Keratinocyte (primary cell): ENCODE measurements around the gene MAP3K20. TPM values are rescaled to one million over a fixed set of nuclear protein-coding genes. Genes with fewer than 3 reads are reported as not detected.

ENCODE experiments used
- DNase-seq: peaks from one replicate; pipeline ENCODE4 v3.0.0-alpha.2; 2011; ENCODE audit warnings: low read depth, missing footprints, low spot score
- FAIRE-seq: peaks from 2 replicates; lab custom pipeline; 2011; peaks lifted over from hg19 to GRCh38; lab: Jason Lieb, UNC
- H2AFZ ChIP-seq: 2 replicates; pipeline ENCODE4 v1.6.0; 2012; ENCODE audit warnings: low read length, control low read depth, inconsistent platforms; ENCODE audit not compliant: control insufficient read depth
- H3K27ac ChIP-seq: 2 replicates; pipeline ENCODE4 v1.5.1; 2011; ENCODE audit warnings: low read length; ENCODE audit not compliant: control insufficient read depth, insufficient read depth
- H3K27me3 ChIP-seq: 3 replicates; pipeline ENCODE4 v1.6.0; 2011; ENCODE audit warnings: low read length; ENCODE audit not compliant: control insufficient read depth, insufficient read depth; ENCODE audit errors: extremely low read depth
- H3K36me3 ChIP-seq, 2 experiments: 2 replicates in 1 of 2; 3 replicates in 1 of 2; pipeline ENCODE4 v1.5.1; 2011; ENCODE audit warnings: low read length in 2 of 2, mild to moderate bottlenecking in 1 of 2; ENCODE audit not compliant: control insufficient read depth in 2 of 2, insufficient read depth in 2 of 2; ENCODE audit errors: extremely low read depth in 1 of 2
- H3K4me1 ChIP-seq: 3 replicates; pipeline ENCODE4 v1.5.1; 2011; ENCODE audit warnings: low read length; ENCODE audit not compliant: control insufficient read depth, insufficient read depth; ENCODE audit errors: extremely low read depth
- H3K4me2 ChIP-seq: 3 replicates; pipeline ENCODE4 v1.6.0; 2011; ENCODE audit warnings: low read depth, low read length; ENCODE audit not compliant: control insufficient read depth, insufficient read depth; ENCODE audit errors: extremely low read depth
- H3K4me3 ChIP-seq, 3 experiments: fragments of 200-600 bp in 1 of 3; sonication (generic) in 1 of 3; 2 replicates in 2 of 3; 3 replicates in 1 of 3; pipeline ENCODE4 v1.5.1; 2011 to 2016; ENCODE audit warnings: low read length in 3 of 3, mild to moderate bottlenecking in 3 of 3, control low read depth in 2 of 3, inconsistent platforms in 1 of 3, low read depth in 1 of 3, mixed read lengths in 1 of 3, mixed run types in 1 of 3, moderate library complexity in 1 of 3; ENCODE audit not compliant: control insufficient read depth in 2 of 3, insufficient read depth in 2 of 3; ENCODE audit errors: extremely low read depth in 1 of 3
- H3K79me2 ChIP-seq: 2 replicates; pipeline ENCODE4 v1.6.0; 2012; ENCODE audit warnings: low read length; ENCODE audit not compliant: control insufficient read depth, insufficient read depth
- H3K9ac ChIP-seq: 3 replicates; pipeline ENCODE4 v1.6.0; 2011; ENCODE audit warnings: low read length; ENCODE audit not compliant: control insufficient read depth, insufficient read depth; ENCODE audit errors: extremely low read depth
- H3K9me1 ChIP-seq: 3 replicates; pipeline ENCODE4 v1.6.0; 2011; ENCODE audit warnings: low read length; ENCODE audit not compliant: control insufficient read depth, insufficient read depth; ENCODE audit errors: extremely low read depth
- H3K9me3 ChIP-seq: 2 replicates; pipeline ENCODE4 v1.5.1; 2012; ENCODE audit warnings: low read depth, low read length; ENCODE audit not compliant: control insufficient read depth
- H4K20me1 ChIP-seq: 3 replicates; pipeline ENCODE4 v1.6.0; 2011; ENCODE audit warnings: low read length; ENCODE audit not compliant: control insufficient read depth, insufficient read depth; ENCODE audit errors: extremely low read depth
- CTCF ChIP-seq, 3 experiments: IDR thresholded peaks in 1 of 3; conservative IDR thresholded peaks in 1 of 3; optimal IDR thresholded peaks in 1 of 3; 2 replicates in 2 of 3; 3 replicates in 1 of 3; pipeline versions ENCODE3 to v1.5.1; 2011; ENCODE audit warnings: low read length in 3 of 3, mild to moderate bottlenecking in 3 of 3, moderate library complexity in 2 of 3, control low read depth in 1 of 3, inconsistent platforms in 1 of 3; ENCODE audit not compliant: insufficient read depth in 2 of 3; ENCODE audit errors: extremely low read depth in 1 of 3
- EZH2 ChIP-seq: IDR thresholded peaks from one replicate; pipeline ENCODE4 v1.6.1; 2012; ENCODE audit warnings: inconsistent platforms, mild to moderate bottlenecking, low read length, moderate library complexity
- dilution Hi-C: fragments of 300-500 bp; cut with MboI; formaldehyde crosslinking; loops from one replicate; pipeline ENCODE4 v1.7.0; 2020; ENCODE audit warnings: low sequenced_read_pairs; ENCODE audit not compliant: extremely low pct_ligation_motif_present
- polyA plus RNA-seq, 5 experiments: library from polyadenylated mRNA; depleted of rRNA in 3 of 5; stranded (reverse) in 3 of 5; stranded (forward) in 1 of 5; unstranded in 1 of 5; fragments of >200 nt; gene quantifications; 1 replicate in 1 of 5; 2 replicates in 3 of 5; 3 replicates in 1 of 5; pipeline versions ENCODE4 v1.2.1 to v1.2.3, GENCODE V29; 2011 to 2012; ENCODE audit warnings: missing spikeins in 2 of 5, low read depth in 1 of 5, low replicate concordance in 1 of 5

Gene MAP3K20
- polyA plus RNA-seq, 1 donor (not counting 4 experiments of a cell fraction or from before 2014, with no cell fraction given): 31.7 TPM

GRCh38 chr2:173056705-173057364 lies 18.8 kb upstream of the MAP3K20 start:
- dilution Hi-C loops: no loop called here
- FAIRE-seq: no peak
- no peak overlapping the region for H3K27ac ChIP-seq

GRCh38 chr2:173058097-173058496 lies 17.5 kb upstream of the MAP3K20 start:
- H2AFZ ChIP-seq: no peak overlapping the region
- H3K36me3 ChIP-seq: no peaks in the 10 kb centered on the region
- H3K9ac ChIP-seq: no peak overlapping the region
- no peaks in the 10 kb centered on the region for H3K9me3 ChIP-seq
- no peak overlapping the region for H3K4me3 ChIP-seq
- H3K9me1 ChIP-seq: no peaks in the 10 kb centered on the region
- H3K27ac ChIP-seq: no peak overlapping the region
- TF ChIP-seq EZH2 (no peak), CTCF (optimal IDR thresholded peaks at IDR 0.05 in 1 of 3, IDR thresholded peaks at IDR 0.05 in 1 of 3, conservative IDR thresholded peaks at IDR 0.05 in 1 of 3; ENCODE audit: extremely low read depth in 1 of 3, insufficient read depth in 2 of 3, low read length in 3 of 3) (no peak)
- FAIRE-seq (no peak), DNase-seq (no peak)
- no peaks in the 10 kb centered on the region for H4K20me1 ChIP-seq
- H3K79me2 ChIP-seq: no peaks in the 10 kb centered on the region
- peaks cover 2% of the 10 kb centered on the region for H3K4me1 ChIP-seq
- dilution Hi-C loops: no loop called here
- H3K4me2 ChIP-seq: no peak overlapping the region
- H3K27me3 ChIP-seq: no peaks in the 10 kb centered on the region

More at GRCh38 chr2:173056705-173057364, 18.8 kb upstream of the MAP3K20 start:
- H3K9me1 ChIP-seq: no peaks in the 10 kb centered on the region
- no peak overlapping the region for H2AFZ ChIP-seq
- H3K27me3 ChIP-seq: no peaks in the 10 kb centered on the region
- H3K9me3 ChIP-seq: no peaks in the 10 kb centered on the region
- no peak for DNase-seq
- TF ChIP-seq CTCF (optimal IDR thresholded peaks at IDR 0.05 in 1 of 3, IDR thresholded peaks at IDR 0.05 in 1 of 3, conservative IDR thresholded peaks at IDR 0.05 in 1 of 3; ENCODE audit: extremely low read depth in 1 of 3, insufficient read depth in 2 of 3, low read length in 3 of 3) (no peak), EZH2 (no peak)
- H3K9ac ChIP-seq: no peak overlapping the region
- no peaks in the 10 kb centered on the region for H3K36me3 ChIP-seq
- H3K4me3 ChIP-seq: no peak overlapping the region
- H3K4me1 ChIP-seq: no peaks in the 10 kb centered on the region
- no peaks in the 10 kb centered on the region for H4K20me1 ChIP-seq
- no peak overlapping the region for H3K4me2 ChIP-seq
- no peaks in the 10 kb centered on the region for H3K79me2 ChIP-seq
